NCI-H460 (cell line): ENCODE measurements around the gene MTNR1B. TPM values are rescaled to one million over a fixed set of nuclear protein-coding genes. Genes with fewer than 3 reads are reported as not detected.

Source experiments
- DNase-seq: peaks from one replicate; pipeline ENCODE4 v3.0.0-alpha.2; 2016; ENCODE audit warnings: low read depth; ENCODE audit errors: extremely low read depth
- small RNA-seq, 2 experiments: library from RNA; depleted of rRNA; stranded (forward); fragments of <200 nt; gene quantifications; one replicate each; pipeline ENCODE3, GENCODE V24; 2014
- total RNA-seq: library from RNA; depleted of rRNA; stranded (reverse); fragments of >200 nt; shearing (Covaris generic); gene quantifications from 2 replicates; pipeline ENCODE4 v1.2.3, GENCODE V29; 2014; rRNA removed

Gene MTNR1B
- total RNA-seq, 1 experiment from 2014 or later = not detected

- no peak for DNase-seq
Measured at GRCh38 chr11:93031386-93031785, 61.9 kb downstream of the MTNR1B start.

Small RNAs within 50 kb of the gene (small RNA-seq; reads per million reads assigned to genes)
- 0 reads per million in 2 experiments for gene SNRPGP16

Other genes starting within 250 kb of the MTNR1B start
- gene SLC36A4, start 228.3 kb downstream of the MTNR1B start, total RNA-seq = 11.2 and 19.5 TPM in 2 replicates